HepG2 (cell line): ENCODE data around the gene COBL. TPM values are rescaled to one million over a fixed set of nuclear protein-coding genes. Genes with fewer than 3 reads are reported as not detected.

Experiments used
- CSRNP1 ChIP-seq: sonication (generic); formaldehyde crosslinking; IDR thresholded peaks from 2 replicates; pipeline ENCODE4 v1.8.1; 2023; ENCODE audit warnings: mild to moderate bottlenecking, missing genetic modification reagents
- GTF2F1 ChIP-seq: fragments of 150-350 bp; IDR thresholded peaks from 2 replicates; pipeline ENCODE4 v1.6.1; 2014; ENCODE audit warnings: low read length
- HDAC1 ChIP-seq: sonication (generic); formaldehyde crosslinking; IDR thresholded peaks from 2 replicates; pipeline ENCODE4 v1.5.1; 2020; ENCODE audit warnings: mild to moderate bottlenecking, missing genetic modification reagents
- HMGXB4 ChIP-seq, 2 experiments: sonication (generic) in 1 of 2; formaldehyde crosslinking in 1 of 2; IDR thresholded peaks; 2 replicates each; pipeline versions ENCODE4 v1.4.0 to v1.6.1; 2018 to 2020; ENCODE audit warnings: missing genetic modification reagents in 2 of 2, borderline replicate concordance in 1 of 2, low read depth in 1 of 2, mild to moderate bottlenecking in 1 of 2, missing biosample characterization in 1 of 2
- ISX ChIP-seq: sonication (generic); formaldehyde crosslinking; conservative IDR thresholded peaks from 2 replicates; pipeline ENCODE4 v1.5.0; 2020; ENCODE audit warnings: missing genetic modification reagents
- KAT2B ChIP-seq: fragments of 150-350 bp; IDR thresholded peaks from 2 replicates; pipeline ENCODE4 v1.6.1; 2014; ENCODE audit warnings: low read depth, low read length, borderline replicate concordance
- NCOA5 ChIP-seq: sonication (generic); formaldehyde crosslinking; IDR thresholded peaks from 2 replicates; pipeline ENCODE4 v1.4.0; 2020; ENCODE audit warnings: missing genetic modification reagents
- NR1H2 ChIP-seq: sonication (generic); formaldehyde crosslinking; IDR thresholded peaks from 2 replicates; pipeline ENCODE4 v1.8.1; 2022; ENCODE audit warnings: low read depth, missing genetic modification reagents, borderline replicate concordance
- PRDM10 ChIP-seq: sonication (generic); formaldehyde crosslinking; IDR thresholded peaks from 2 replicates; pipeline ENCODE4 v1.4.0; 2020; ENCODE audit warnings: low read depth, missing genetic modification reagents
- RAD21 ChIP-seq: fragments of 450-650 bp; formaldehyde crosslinking; IDR thresholded peaks from 2 replicates; pipeline ENCODE4 v1.5.0; 2020; ENCODE audit warnings: mild to moderate bottlenecking
- RELA ChIP-seq: sonication (generic); formaldehyde crosslinking; IDR thresholded peaks from 2 replicates; pipeline ENCODE4 v1.4.0; 2020; ENCODE audit warnings: missing genetic modification reagents
- RFXANK ChIP-seq: IDR thresholded peaks from 2 replicates; pipeline ENCODE4 v1.6.1; 2016
- SP140L ChIP-seq: sonication (generic); formaldehyde crosslinking; IDR thresholded peaks from 2 replicates; pipeline ENCODE4 v1.4.0; 2020; ENCODE audit warnings: missing genetic modification reagents, borderline replicate concordance
- TIGD3 ChIP-seq: sonication (generic); formaldehyde crosslinking; IDR thresholded peaks from 2 replicates; pipeline ENCODE4 v1.5.1; 2020; ENCODE audit warnings: mild to moderate bottlenecking, missing genetic modification reagents, borderline replicate concordance
- TP53 ChIP-seq: sonication (generic); formaldehyde crosslinking; conservative IDR thresholded peaks from 2 replicates; pipeline ENCODE4 v1.4.0; 2020; ENCODE audit warnings: missing genetic modification reagents
- ZBTB44 ChIP-seq: sonication (generic); formaldehyde crosslinking; IDR thresholded peaks from 2 replicates; pipeline ENCODE4 v1.4.0; 2020; ENCODE audit warnings: missing genetic modification reagents
- ZFP82 ChIP-seq: sonication (generic); formaldehyde crosslinking; IDR thresholded peaks from 2 replicates; pipeline ENCODE4 v1.5.1; 2020; ENCODE audit warnings: mild to moderate bottlenecking, missing genetic modification reagents, borderline replicate concordance
- ZNF10 ChIP-seq: sonication (generic); formaldehyde crosslinking; IDR thresholded peaks from 2 replicates; pipeline ENCODE4 v1.4.0; 2020; ENCODE audit warnings: mild to moderate bottlenecking, low read depth, missing genetic modification reagents, borderline replicate concordance
- ZNF784 ChIP-seq: sonication (generic); formaldehyde crosslinking; IDR thresholded peaks from 2 replicates; pipeline ENCODE4 v1.5.1; 2020; ENCODE audit warnings: missing genetic modification reagents, mild to moderate bottlenecking, borderline replicate concordance
- polyA plus RNA-seq, 8 experiments: library from polyadenylated mRNA; depleted of rRNA in 3 of 8; stranded (reverse) in 7 of 8; unstranded in 1 of 8; fragments of >200 nt; fragmentation: Illumina TruSeq in 4 of 8; extraction: Trizol in 4 of 8; gene quantifications; 2 replicates each; pipeline versions ENCODE4 v1.2.1 to v1.2.3, GENCODE V29; 2011 to 2016; ENCODE audit warnings: low read depth in 4 of 8, missing spikeins in 1 of 8, mixed read lengths in 1 of 8; ENCODE audit not compliant: insufficient read depth in 1 of 8
- total RNA-seq, 5 experiments: library from RNA; depleted of rRNA; stranded (reverse); fragments of >200 nt; fragmentation: Illumina TruSeq; extraction: Trizol; gene quantifications; 2 replicates each; pipeline ENCODE4 v1.2.3, GENCODE V29; 2016; ENCODE audit warnings: low read depth in 1 of 5

The COBL gene
- total and polyA plus RNA-seq, 2 of the 13 experiments (the other 11 are each of a cell fraction or from before 2014, with no cell fraction given), result 3.8 to 4.9 TPM

- TF ChIP-seq HDAC1 (peak; percentile 74), ZBTB44 (CRISPR knock-in tag) (no peak), HMGXB4 (CRISPR knock-in tag; IDR thresholded peaks at IDR 0.05; ENCODE audit: borderline replicate concordance in 1 of 2, low read depth in 1 of 2) (no peak), ZNF784 (CRISPR knock-in tag) (peak; percentile 36; the same call in 1 of the 2 replicates), ZFP82 (CRISPR knock-in tag) (no peak), CSRNP1 (CRISPR knock-in tag) (no peak), NCOA5 (CRISPR knock-in tag) (no peak), GTF2F1 (no peak), KAT2B (no peak), ZNF10 (CRISPR knock-in tag) (no peak), NR1H2 (CRISPR knock-in tag) (no peak), TIGD3 (CRISPR knock-in tag) (no peak), RELA (CRISPR knock-in tag) (no peak), ISX (CRISPR knock-in tag) (no peak), SP140L (CRISPR knock-in tag) (no peak), PRDM10 (CRISPR knock-in tag) (no peak), RFXANK (no peak), RAD21 (no peak), TP53 (no peak)
Measured at GRCh38 chr7:51328351-51328801, 11.8 kb upstream of the COBL start (continued).
